HepG2 (cell line): ENCODE results near the gene ERP44. TPM values are rescaled to one million over a fixed set of nuclear protein-coding genes. Genes with fewer than 3 reads are reported as not detected.

Experiments
- ATAC-seq: fragments of 200-7000 bp; cut with Tn5 transposase; 3 replicates; pipeline ENCODE4 v1.9.1; 2020; ENCODE audit warnings: mild to moderate bottlenecking, moderate library complexity
- BruUV-seq: library from RNA; stranded (reverse); fragments of 400-500 nt; replicated peaks from 2 replicates; lab custom pipeline; 2021; lab: Mats Ljungman, UMichigan
- CTCF ChIA-PET: fragments of 300-600 bp; formaldehyde crosslinking; extraction: SDS; loops from one replicate; lab custom pipeline; 2021; ENCODE audit warnings: low total read pairs, inconsistent platforms, low intra/inter-chr PET ratio; lab: Yijun Ruan, JAX
- POLR2A ChIA-PET: fragments of 350-600 bp; sonication (Branson Sonifier 250); formaldehyde crosslinking; loops from one replicate; lab custom pipeline; 2020; ENCODE audit warnings: antibody characterized with exemption, inconsistent platforms; lab: Yijun Ruan, JAX
- DNase-seq: peaks from one replicate; pipeline ENCODE4 v3.0.0-alpha.2; 2015; ENCODE audit warnings: low spot score
- FAIRE-seq: peaks from 3 replicates; lab custom pipeline; 2011; peaks lifted over from hg19 to GRCh38; lab: Jason Lieb, UNC
- H2AFZ ChIP-seq: one replicate; pipeline ENCODE4 v1.6.1; 2011; ENCODE audit warnings: low read length, inconsistent platforms
- H3K27ac ChIP-seq: fragments of 300-600 bp; 3 replicates; pipeline ENCODE4 v1.8.0; 2011; ENCODE audit warnings: mixed run types, mild to moderate bottlenecking, mixed read lengths, low read length, inconsistent platforms; ENCODE audit not compliant: insufficient read depth; ENCODE audit errors: extremely low read length
- H3K27me3 ChIP-seq, 2 experiments: fragments of 200-600 bp in 1 of 2; 2 replicates in 1 of 2; 3 replicates in 1 of 2; pipeline versions ENCODE4 v1.6.0 to v1.8.0; 2011; ENCODE audit warnings: low read length in 2 of 2, mild to moderate bottlenecking in 2 of 2, moderate library complexity in 2 of 2, inconsistent platforms in 1 of 2; ENCODE audit not compliant: insufficient read depth in 2 of 2, control insufficient read depth in 1 of 2
- H3K36me3 ChIP-seq, 2 experiments: fragments of 200-600 bp in 1 of 2; replicated peaks in 1 of 2; 2 replicates in 1 of 2; 3 replicates in 1 of 2; pipeline versions ENCODE4 v1.5.1 to v1.8.0; 2011; ENCODE audit warnings: low read length in 2 of 2, inconsistent platforms in 1 of 2; ENCODE audit not compliant: insufficient read depth in 2 of 2, control insufficient read depth in 1 of 2
- H3K4me1 ChIP-seq: 2 replicates; pipeline ENCODE4 v1.5.1; 2012; ENCODE audit warnings: low read length, inconsistent platforms; ENCODE audit not compliant: insufficient read depth
- H3K4me2 ChIP-seq: 2 replicates; pipeline ENCODE4 v1.6.0; 2011; ENCODE audit warnings: low read depth, low read length, inconsistent platforms
- H3K4me3 ChIP-seq, 3 experiments: fragments of 200-600 bp in 1 of 3; sonication (generic), shearing (Covaris generic) in 1 of 3; replicated peaks in 1 of 3; 2 replicates each; pipeline ENCODE4 v1.5.1; 2011 to 2016; ENCODE audit warnings: low read length in 3 of 3, inconsistent platforms in 2 of 3, low read depth in 2 of 3, mild to moderate bottlenecking in 2 of 3, control low read depth in 1 of 3, mixed read lengths in 1 of 3; ENCODE audit not compliant: insufficient read depth in 1 of 3
- H3K79me2 ChIP-seq: one replicate; pipeline ENCODE4 v1.6.1; 2011; ENCODE audit warnings: low read length, inconsistent platforms; ENCODE audit not compliant: insufficient read depth
- H3K9ac ChIP-seq: 2 replicates; pipeline ENCODE4 v1.6.0; 2011; ENCODE audit warnings: mild to moderate bottlenecking, low read depth, low read length, inconsistent platforms; ENCODE audit not compliant: insufficient read depth
- H3K9me3 ChIP-seq: 2 replicates; pipeline ENCODE4 v1.5.1; 2012; ENCODE audit warnings: mild to moderate bottlenecking, low read length
- H4K20me1 ChIP-seq: 2 replicates; pipeline ENCODE4 v1.6.0; 2011; ENCODE audit warnings: inconsistent platforms, mild to moderate bottlenecking, low read length, moderate library complexity; ENCODE audit not compliant: insufficient read depth
- RFX5 ChIP-seq: IDR thresholded peaks from 2 replicates; pipeline ENCODE4 v1.6.1; 2011; ENCODE audit warnings: low read depth, low read length, improper control_type of control experiment
- ZNF282 ChIP-seq: fragments of 450-650 bp; IDR thresholded peaks from 2 replicates; pipeline ENCODE4 v1.6.1; 2018; ENCODE audit not compliant: partially characterized antibody
- WGBS: methylation state at CpG from one replicate; pipeline ENCODE4 v1.1.6; 2017; ENCODE audit warnings: low lambda C conversion rate; 5-methylcytosine and 5-hydroxymethylcytosine counted together
- in situ Hi-C: cut with HindIII; loops from 2 replicates; pipeline ENCODE4 v1.10.0; 2017; ENCODE audit warnings: low pct_unique_long_range_greater_than_20kb; ENCODE audit not compliant: extremely low pct_ligation_motif_present
- intact Hi-C: fragments of 100-400 bp; cut with micrococcal nuclease; formaldehyde crosslinking; loops from one replicate; pipeline ENCODE4 v1.10.0; 2022; ENCODE audit not compliant: unreplicated experiment
- polyA plus RNA-seq, 8 experiments: library from polyadenylated mRNA; depleted of rRNA in 3 of 8; stranded (reverse) in 7 of 8; unstranded in 1 of 8; fragments of >200 nt; fragmentation: Illumina TruSeq in 4 of 8; extraction: Trizol in 4 of 8; gene quantifications; 2 replicates each; pipeline versions ENCODE4 v1.2.1 to v1.2.3, GENCODE V29; 2011 to 2016; ENCODE audit warnings: low read depth in 4 of 8, missing spikeins in 1 of 8, mixed read lengths in 1 of 8; ENCODE audit not compliant: insufficient read depth in 1 of 8
- total RNA-seq, 5 experiments: library from RNA; depleted of rRNA; stranded (reverse); fragments of >200 nt; fragmentation: Illumina TruSeq; extraction: Trizol; gene quantifications; 2 replicates each; pipeline ENCODE4 v1.2.3, GENCODE V29; 2016; ENCODE audit warnings: low read depth in 1 of 5
- TF ChIP-seq, protein P1 (sequence below): sonication (generic); formaldehyde crosslinking; IDR thresholded peaks from 2 replicates; pipeline ENCODE4 v1.8.0; 2022; ENCODE audit warnings: missing genetic modification reagents, mild to moderate bottlenecking, borderline replicate concordance
- TF ChIP-seq, protein P2 (sequence below): sonication (generic); formaldehyde crosslinking; IDR thresholded peaks from 2 replicates; pipeline ENCODE4 v1.5.1; 2020; ENCODE audit warnings: missing genetic modification reagents, mild to moderate bottlenecking, borderline replicate concordance

Gene ERP44
- total and polyA plus RNA-seq, 2 of the 13 experiments (the other 11 are each of a cell fraction or from before 2014, with no cell fraction given), result 8.9 to 13.8 TPM

DNA sequence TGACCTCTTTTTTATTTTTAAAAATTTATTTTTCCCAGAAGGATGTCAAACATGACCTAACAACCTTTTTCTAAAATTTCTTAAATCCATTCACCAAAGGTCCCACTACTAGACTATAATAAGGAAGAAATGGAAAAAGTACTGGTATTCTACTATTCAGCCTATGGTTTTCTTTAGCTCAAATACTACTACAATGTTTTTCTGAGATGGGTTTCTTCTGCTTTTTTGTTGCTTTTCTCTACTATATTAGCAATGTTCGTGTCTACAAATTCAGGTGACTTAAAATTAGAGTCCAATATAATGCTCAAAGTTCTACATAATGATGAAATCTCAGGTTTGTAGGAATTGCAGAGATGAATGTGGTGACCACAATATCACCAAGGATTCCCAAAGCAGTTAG is 7.9 kb downstream of the ERP44 start:
- intact Hi-C loops (no loop called here), in situ Hi-C loops (no loop called here)
- ChIA-PET CTCF (no interaction called here), POLR2A (no interaction called here)
- Histone ChIP-seq H4K20me1 (no peaks in the 10 kb centered on the region; the same call in 1 of the 2 replicates), H3K4me3 (no peak overlapping the region), H3K27me3 (no peaks in the 10 kb centered on the region), H3K27ac (no peak overlapping the region), H3K4me2 (no peak overlapping the region), H3K4me1 (peaks cover 21% of the 10 kb centered on the region), H2AFZ (no peak overlapping the region), H3K36me3 (no peaks in the 10 kb centered on the region), H3K9ac (no peak overlapping the region), H3K9me3 (no peaks in the 10 kb centered on the region), H3K79me2 (peaks cover 88% of the 10 kb centered on the region)
- BruUV-seq, result no TSS peak
- FAIRE-seq, result no peak
- TF ChIP-seq, protein P1, sequence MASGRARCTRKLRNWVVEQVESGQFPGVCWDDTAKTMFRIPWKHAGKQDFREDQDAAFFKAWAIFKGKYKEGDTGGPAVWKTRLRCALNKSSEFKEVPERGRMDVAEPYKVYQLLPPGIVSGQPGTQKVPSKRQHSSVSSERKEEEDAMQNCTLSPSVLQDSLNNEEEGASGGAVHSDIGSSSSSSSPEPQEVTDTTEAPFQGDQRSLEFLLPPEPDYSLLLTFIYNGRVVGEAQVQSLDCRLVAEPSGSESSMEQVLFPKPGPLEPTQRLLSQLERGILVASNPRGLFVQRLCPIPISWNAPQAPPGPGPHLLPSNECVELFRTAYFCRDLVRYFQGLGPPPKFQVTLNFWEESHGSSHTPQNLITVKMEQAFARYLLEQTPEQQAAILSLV (CRISPR knock-in tag), result no peak
- TF ChIP-seq RFX5, result no peak
- TF ChIP-seq ZNF282, result no peak
- TF ChIP-seq, protein P2, sequence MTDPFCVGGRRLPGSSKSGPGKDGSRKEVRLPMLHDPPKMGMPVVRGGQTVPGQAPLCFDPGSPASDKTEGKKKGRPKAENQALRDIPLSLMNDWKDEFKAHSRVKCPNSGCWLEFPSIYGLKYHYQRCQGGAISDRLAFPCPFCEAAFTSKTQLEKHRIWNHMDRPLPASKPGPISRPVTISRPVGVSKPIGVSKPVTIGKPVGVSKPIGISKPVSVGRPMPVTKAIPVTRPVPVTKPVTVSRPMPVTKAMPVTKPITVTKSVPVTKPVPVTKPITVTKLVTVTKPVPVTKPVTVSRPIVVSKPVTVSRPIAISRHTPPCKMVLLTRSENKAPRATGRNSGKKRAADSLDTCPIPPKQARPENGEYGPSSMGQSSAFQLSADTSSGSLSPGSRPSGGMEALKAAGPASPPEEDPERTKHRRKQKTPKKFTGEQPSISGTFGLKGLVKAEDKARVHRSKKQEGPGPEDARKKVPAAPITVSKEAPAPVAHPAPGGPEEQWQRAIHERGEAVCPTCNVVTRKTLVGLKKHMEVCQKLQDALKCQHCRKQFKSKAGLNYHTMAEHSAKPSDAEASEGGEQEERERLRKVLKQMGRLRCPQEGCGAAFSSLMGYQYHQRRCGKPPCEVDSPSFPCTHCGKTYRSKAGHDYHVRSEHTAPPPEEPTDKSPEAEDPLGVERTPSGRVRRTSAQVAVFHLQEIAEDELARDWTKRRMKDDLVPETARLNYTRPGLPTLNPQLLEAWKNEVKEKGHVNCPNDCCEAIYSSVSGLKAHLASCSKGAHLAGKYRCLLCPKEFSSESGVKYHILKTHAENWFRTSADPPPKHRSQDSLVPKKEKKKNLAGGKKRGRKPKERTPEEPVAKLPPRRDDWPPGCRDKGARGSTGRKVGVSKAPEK (CRISPR knock-in tag), result no peak
- ATAC-seq, result no peak
- DNase-seq, result no peak
- WGBS, result 95% methylated on average over 1 of the region's 1 CpG
